Activated naive CD8-positive, alpha-beta T cell (primary cell): ENCODE data around the gene CCDC186.
A peak's percentile ranks its signal among the peaks of the same experiment; 100 is the strongest.

ENCODE experiments used
- H3K27ac Mint-ChIP-seq: one replicate; pipeline ENCODE4 v1.8.0; 2021; ENCODE audit warnings: mixed read lengths
- H3K27me3 Mint-ChIP-seq: one replicate; pipeline ENCODE4 v1.8.0; 2021; ENCODE audit warnings: mixed read lengths
- H3K36me3 Mint-ChIP-seq: one replicate; pipeline ENCODE4 v1.8.0; 2021; ENCODE audit warnings: mixed read lengths
- H3K4me1 Mint-ChIP-seq: one replicate; pipeline ENCODE4 v1.8.0; 2021; ENCODE audit warnings: low read depth, mixed read lengths
- H3K4me3 Mint-ChIP-seq: one replicate; pipeline ENCODE4 v1.8.0; 2021; ENCODE audit warnings: mild to moderate bottlenecking, mixed read lengths
- H3K9me3 Mint-ChIP-seq: one replicate; pipeline ENCODE4 v1.8.0; 2021; ENCODE audit warnings: low read depth, mixed read lengths

CCDC186 gene

GRCh38 chr10:114110174-114110972 is 63.6 kb downstream of the CCDC186 start:
- Mint-ChIP-seq H3K27ac (no peak overlapping the region), H3K4me1 (no peaks in the 10 kb centered on the region), H3K27me3 (peaks cover 6% of the 10 kb centered on the region), H3K36me3 (no peaks in the 10 kb centered on the region), H3K9me3 (no peaks in the 10 kb centered on the region), H3K4me3 (no peak overlapping the region)

GRCh38 chr10:114103284-114103683 is 70.7 kb downstream of the CCDC186 start:
- Mint-ChIP-seq H3K9me3 (no peaks in the 10 kb centered on the region), H3K27ac (no peak overlapping the region), H3K4me1 (peaks cover 25% of the 10 kb centered on the region), H3K27me3 (peaks cover 26% of the 10 kb centered on the region), H3K4me3 (no peak overlapping the region), H3K36me3 (no peaks in the 10 kb centered on the region)

DNA sequence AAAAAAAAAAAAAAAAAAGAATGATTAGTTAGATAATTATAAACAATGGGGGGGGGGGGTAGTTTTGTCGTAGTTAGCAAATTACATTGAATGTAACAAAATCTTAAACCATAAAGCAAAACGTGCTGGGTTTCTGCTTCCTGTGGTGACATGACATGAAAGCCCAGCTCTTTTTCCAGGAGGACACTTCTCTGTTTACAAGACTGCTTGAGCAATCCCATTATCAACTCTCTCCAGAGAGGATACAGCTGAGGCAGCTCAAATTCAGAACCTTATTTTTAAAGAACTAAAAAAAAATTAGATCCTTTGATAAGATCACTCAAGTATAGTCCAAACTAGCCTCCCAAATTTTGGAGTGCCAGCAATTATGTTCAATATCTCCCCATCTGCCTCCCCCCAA is 71.7 kb downstream of the CCDC186 start:
- Mint-ChIP-seq H3K4me1 (peaks cover 25% of the 10 kb centered on the region), H3K27me3 (peaks cover 26% of the 10 kb centered on the region), H3K36me3 (no peaks in the 10 kb centered on the region), H3K27ac (no peak overlapping the region), H3K9me3 (no peaks in the 10 kb centered on the region), H3K4me3 (no peak overlapping the region)

DNA sequence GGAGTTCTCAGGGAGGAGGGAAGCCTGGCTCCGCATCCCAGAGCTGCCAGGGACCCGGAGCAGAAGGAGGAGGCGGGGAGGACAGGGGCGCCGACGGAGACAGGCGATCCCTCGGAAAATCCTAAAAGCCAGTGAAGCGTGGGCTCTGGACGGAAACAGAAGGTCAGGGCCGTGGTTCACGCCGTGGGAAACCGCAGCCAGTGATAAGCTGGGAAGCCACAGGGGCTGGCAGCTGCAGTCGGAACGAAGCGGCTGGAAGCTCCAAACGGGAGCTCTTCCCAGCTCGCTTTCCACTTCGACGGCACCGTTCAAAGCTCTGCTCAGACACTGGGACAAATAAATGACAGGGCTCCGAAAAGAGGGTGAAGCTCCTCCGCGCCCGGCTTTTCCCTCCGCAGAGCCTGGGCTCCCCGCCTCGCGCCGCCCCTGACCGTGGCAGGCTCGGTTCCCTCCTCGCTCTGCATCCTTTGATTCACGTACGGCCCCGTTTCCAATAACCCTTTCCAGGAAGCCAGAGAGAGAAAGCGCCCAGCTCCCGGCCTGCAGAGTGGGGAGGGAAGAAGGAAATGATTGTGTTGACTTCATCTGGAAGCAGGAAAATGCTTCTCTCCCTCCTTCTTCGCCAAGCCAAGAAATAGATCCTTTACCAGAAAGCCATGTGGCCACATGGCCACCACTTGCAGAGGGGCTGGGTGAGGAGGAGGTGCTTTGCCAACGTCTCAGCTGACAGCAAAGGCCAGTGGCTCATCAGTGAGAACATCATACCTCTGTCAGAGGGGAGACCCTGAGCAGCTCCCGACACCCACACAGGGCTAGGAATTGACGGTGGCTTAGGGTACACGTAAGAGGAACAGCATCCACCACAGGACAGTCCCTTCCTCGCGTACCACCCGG is 72.9 kb downstream of the CCDC186 start:
- Mint-ChIP-seq H3K4me1 (peaks cover 36% of the 10 kb centered on the region), H3K27ac (no peak overlapping the region), H3K27me3 (peaks cover 26% of the 10 kb centered on the region), H3K36me3 (no peaks in the 10 kb centered on the region), H3K4me3 (peak overlapping the region; percentile 75), H3K9me3 (no peaks in the 10 kb centered on the region)

GRCh38 chr10:114096864-114097263 is 77.1 kb downstream of the CCDC186 start:
- peaks cover 46% of the 10 kb centered on the region for H3K4me1 Mint-ChIP-seq
- no peaks in the 10 kb centered on the region for H3K9me3 Mint-ChIP-seq
- H3K4me3 Mint-ChIP-seq: no peak overlapping the region
- peaks cover 2% of the 10 kb centered on the region for H3K36me3 Mint-ChIP-seq
- H3K27me3 Mint-ChIP-seq: peaks cover 21% of the 10 kb centered on the region
- no peak overlapping the region for H3K27ac Mint-ChIP-seq

DNA sequence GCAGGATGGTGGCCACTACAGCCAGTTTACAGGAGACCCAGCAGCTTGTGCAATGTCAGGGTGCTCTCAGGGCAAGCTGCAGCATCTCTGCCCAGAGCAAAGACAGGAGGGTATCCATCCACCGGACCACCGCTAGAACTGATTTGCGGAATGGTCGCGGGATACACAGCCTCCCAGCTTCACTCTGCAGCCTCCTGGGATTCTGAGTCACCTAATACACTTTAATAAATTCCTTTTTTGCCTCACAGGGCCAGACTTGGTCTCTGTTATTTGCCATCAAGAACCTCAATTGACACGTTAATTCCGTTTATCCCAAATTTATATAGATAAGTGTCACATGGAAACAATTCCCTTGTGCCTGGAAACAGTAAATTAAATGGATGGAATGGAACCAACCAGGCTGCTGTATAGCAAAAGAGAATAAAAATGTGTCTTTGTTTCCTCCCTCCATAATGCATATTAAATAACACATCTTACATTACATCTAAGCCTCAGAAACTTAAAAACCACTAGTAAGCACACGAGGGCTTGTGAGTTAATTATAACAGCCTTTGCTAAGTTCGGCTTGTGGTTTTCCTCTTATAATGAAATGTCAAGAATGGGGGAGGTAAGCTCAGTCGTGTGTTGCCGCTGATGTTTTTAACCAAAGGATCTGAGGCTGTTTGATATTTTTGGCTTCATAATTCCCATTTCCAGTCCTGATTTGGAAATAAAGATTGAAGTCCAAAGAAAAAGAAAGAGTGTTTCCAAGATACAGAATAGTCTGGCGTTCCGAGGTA is 78.3 kb downstream of the CCDC186 start:
- no peaks in the 10 kb centered on the region for H3K9me3 Mint-ChIP-seq
- peaks cover 2% of the 10 kb centered on the region for H3K36me3 Mint-ChIP-seq
- H3K27me3 Mint-ChIP-seq: peaks cover 16% of the 10 kb centered on the region
- H3K4me1 Mint-ChIP-seq: peaks cover 38% of the 10 kb centered on the region
- H3K27ac Mint-ChIP-seq: no peak overlapping the region
- H3K4me3 Mint-ChIP-seq: peak overlapping the region; percentile 2

DNA sequence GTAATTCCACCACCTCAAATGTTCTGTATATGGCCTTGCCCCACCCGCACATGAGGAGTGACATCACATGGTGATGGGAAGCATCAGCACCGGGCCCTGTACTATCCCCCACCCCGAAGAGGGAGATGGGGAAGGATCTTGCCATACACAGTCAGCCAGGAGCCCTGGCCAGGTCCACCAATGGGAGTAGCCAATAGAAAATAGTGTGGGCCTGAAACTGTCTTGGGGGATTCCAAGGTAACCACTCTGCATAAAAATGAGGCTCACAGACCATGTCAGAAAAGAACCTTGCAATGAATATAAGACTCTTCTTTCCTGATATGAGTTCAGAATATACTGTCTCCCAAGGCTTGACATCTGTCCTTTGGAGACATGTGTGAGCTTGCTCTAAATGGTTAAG is 79.2 kb downstream of the CCDC186 start:
- Mint-ChIP-seq H3K9me3 (no peaks in the 10 kb centered on the region), H3K36me3 (peaks cover 2% of the 10 kb centered on the region), H3K4me1 (peaks cover 31% of the 10 kb centered on the region), H3K27me3 (peaks cover 6% of the 10 kb centered on the region), H3K27ac (no peak overlapping the region), H3K4me3 (no peak overlapping the region)

- Mint-ChIP-seq H3K27ac (no peak overlapping the region), H3K4me1 (no peaks in the 10 kb centered on the region), H3K9me3 (no peaks in the 10 kb centered on the region), H3K4me3 (no peak overlapping the region), H3K27me3 (no peaks in the 10 kb centered on the region), H3K36me3 (no peaks in the 10 kb centered on the region)
Measured at GRCh38 chr10:114087655-114088054, 86.3 kb downstream of the CCDC186 start.

GRCh38 chr10:114087255-114087654 is 86.7 kb downstream of the CCDC186 start:
- H3K4me1 Mint-ChIP-seq: no peaks in the 10 kb centered on the region
- H3K27ac Mint-ChIP-seq: no peak overlapping the region
- no peak overlapping the region for H3K4me3 Mint-ChIP-seq
- H3K27me3 Mint-ChIP-seq: no peaks in the 10 kb centered on the region
- no peaks in the 10 kb centered on the region for H3K9me3 Mint-ChIP-seq
- no peaks in the 10 kb centered on the region for H3K36me3 Mint-ChIP-seq

DNA sequence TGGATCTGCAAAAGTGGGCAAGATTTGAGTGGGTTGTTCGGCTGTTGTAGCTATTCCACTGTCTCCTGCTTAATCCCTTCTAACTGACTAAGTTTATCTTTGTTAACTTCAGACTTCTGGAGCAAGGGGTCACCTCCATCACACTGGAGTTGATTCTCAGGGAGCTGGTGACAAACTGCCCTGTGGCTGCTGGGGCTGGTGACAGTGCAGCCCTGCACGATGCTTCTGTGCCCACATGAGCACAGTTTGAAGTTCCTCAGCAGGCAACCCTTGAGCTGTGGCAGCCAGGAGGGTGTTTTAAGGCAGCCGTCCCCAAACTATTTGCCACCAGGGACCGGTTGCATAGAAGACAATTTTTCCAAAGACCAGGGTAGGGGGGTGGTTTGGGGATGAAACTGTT is 89.8 kb downstream of the CCDC186 start:
- H3K4me1 Mint-ChIP-seq: no peaks in the 10 kb centered on the region

GRCh38 chr10:114083040-114083439 is 91.0 kb downstream of the CCDC186 start:
- no peak overlapping the region for H3K4me3 Mint-ChIP-seq
- H3K27ac Mint-ChIP-seq: no peak overlapping the region
- H3K36me3 Mint-ChIP-seq: no peaks in the 10 kb centered on the region
- no peaks in the 10 kb centered on the region for H3K9me3 Mint-ChIP-seq
- no peaks in the 10 kb centered on the region for H3K27me3 Mint-ChIP-seq
- H3K4me1 Mint-ChIP-seq: no peaks in the 10 kb centered on the region

More for the DNA sequence above, 89.8 kb downstream of the CCDC186 start:
- Mint-ChIP-seq H3K4me3 (no peak overlapping the region), H3K9me3 (no peaks in the 10 kb centered on the region), H3K36me3 (no peaks in the 10 kb centered on the region), H3K27me3 (no peaks in the 10 kb centered on the region), H3K27ac (no peak overlapping the region)

- Mint-ChIP-seq H3K36me3 (no peaks in the 10 kb centered on the region), H3K27ac (no peak overlapping the region), H3K4me1 (no peaks in the 10 kb centered on the region), H3K4me3 (no peak overlapping the region), H3K9me3 (no peaks in the 10 kb centered on the region), H3K27me3 (peaks cover 2% of the 10 kb centered on the region)
Measured at GRCh38 chr10:114081911-114082583, 92.0 kb downstream of the CCDC186 start.

- Mint-ChIP-seq H3K4me1 (no peaks in the 10 kb centered on the region), H3K27ac (no peak overlapping the region), H3K27me3 (peaks cover 2% of the 10 kb centered on the region), H3K9me3 (no peaks in the 10 kb centered on the region), H3K4me3 (no peak overlapping the region), H3K36me3 (no peaks in the 10 kb centered on the region)
Measured at GRCh38 chr10:114079421-114079820, 94.6 kb downstream of the CCDC186 start.

DNA sequence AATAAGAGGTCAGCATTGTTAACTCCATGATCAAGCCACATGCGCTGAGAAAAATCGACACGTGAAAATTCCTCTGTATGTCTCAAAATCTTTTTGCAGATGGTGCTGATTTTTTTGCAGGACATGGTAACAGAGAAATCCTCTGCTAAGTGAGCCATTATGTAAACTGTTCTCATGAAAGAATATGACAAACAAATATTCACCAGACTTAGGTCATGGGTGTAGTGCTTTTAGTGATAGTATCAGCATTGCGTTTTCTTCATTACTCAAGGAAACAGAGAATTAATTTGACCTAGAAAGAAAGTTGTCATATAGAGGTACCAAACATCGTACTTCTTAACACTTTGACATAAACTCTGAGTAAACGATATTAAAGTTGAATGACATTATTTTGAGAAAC is 95.7 kb downstream of the CCDC186 start:
- Mint-ChIP-seq H3K4me1 (peaks cover 8% of the 10 kb centered on the region), H3K36me3 (no peaks in the 10 kb centered on the region), H3K9me3 (no peaks in the 10 kb centered on the region), H3K4me3 (no peak overlapping the region), H3K27ac (no peak overlapping the region), H3K27me3 (peaks cover 2% of the 10 kb centered on the region)
